PC-3 (cell line): ENCODE results near the gene PTGES3L. TPM values are rescaled to one million over a fixed set of nuclear protein-coding genes. Genes with fewer than 3 reads are reported as not detected.

Experiments used
- ATAC-seq: fragments of 200-7000 bp; cut with Tn5 transposase; 2 replicates; pipeline ENCODE4 v1.9.1; 2020; ENCODE audit warnings: mild to moderate bottlenecking, moderate library complexity
- BruUV-seq: library from RNA; stranded (reverse); fragments of 400-500 nt; replicated peaks from 2 replicates; lab custom pipeline; 2021; lab: Mats Ljungman, UMichigan
- CTCF ChIA-PET: fragments of 300-600 bp; sonication (Branson Sonifier 250); formaldehyde crosslinking; loops from one replicate; lab custom pipeline; 2022; ENCODE audit warnings: antibody characterized with exemption; lab: Charles Lee
- POLR2A ChIA-PET: fragments of 300-600 bp; sonication (Branson Sonifier 250); formaldehyde crosslinking; loops from one replicate; lab custom pipeline; 2022; ENCODE audit warnings: antibody characterized with exemption; ENCODE audit not compliant: unreplicated experiment; lab: Charles Lee
- DNase-seq: peaks from one replicate; pipeline ENCODE4 v3.0.0-alpha.2; 2015
- H2AFZ ChIP-seq: fragments of 300-600 bp; sonication (generic); 2 replicates; pipeline ENCODE4 v1.6.0; 2016; ENCODE audit warnings: antibody characterized with exemption, low read length
- H3F3A ChIP-seq: fragments of 300-600 bp; sonication (generic); one replicate; pipeline ENCODE4 v1.6.0; 2017; ENCODE audit warnings: antibody characterized with exemption, low read length, control low read depth, mild to moderate bottlenecking; ENCODE audit not compliant: unreplicated experiment
- H3K27ac ChIP-seq: fragments of 300-600 bp; sonication (generic); 2 replicates; pipeline ENCODE4 v1.5.1; 2016; ENCODE audit warnings: mild to moderate bottlenecking, low read length
- H3K27me3 ChIP-seq: fragments of 300-600 bp; sonication (generic); 2 replicates; pipeline ENCODE4 v1.6.1; 2016; ENCODE audit warnings: low read length, mixed read lengths
- H3K36me3 ChIP-seq: fragments of 300-600 bp; sonication (generic); 2 replicates; pipeline ENCODE4 v1.6.1; 2016; ENCODE audit warnings: low read depth, mixed run types, low read length, mixed read lengths
- H3K4me1 ChIP-seq: fragments of 300-600 bp; sonication (generic); 2 replicates; pipeline ENCODE4 v1.5.1; 2016; ENCODE audit warnings: low read length; ENCODE audit not compliant: insufficient read depth
- H3K4me2 ChIP-seq: fragments of 300-600 bp; sonication (generic); 2 replicates; pipeline ENCODE4 v1.6.0; 2016; ENCODE audit warnings: low read length
- H3K4me3 ChIP-seq: fragments of 300-600 bp; sonication (generic); 2 replicates; pipeline ENCODE4 v1.5.1; 2016; ENCODE audit warnings: mild to moderate bottlenecking, low read length, mixed read lengths
- H3K79me2 ChIP-seq: fragments of 300-600 bp; sonication (generic); 2 replicates; pipeline ENCODE4 v1.6.1; 2017; ENCODE audit warnings: low read length, mixed read lengths
- H3K9ac ChIP-seq: fragments of 300-600 bp; sonication (generic); 2 replicates; pipeline ENCODE4 v1.6.0; 2016; ENCODE audit warnings: mild to moderate bottlenecking, low read length
- H3K9me2 ChIP-seq: fragments of 300-600 bp; sonication (generic); replicated peaks from 2 replicates; pipeline ENCODE4 v1.6.1; 2016; ENCODE audit warnings: mixed run types, low read length, mixed read lengths
- H3K9me3 ChIP-seq: fragments of 300-600 bp; sonication (generic); 2 replicates; pipeline ENCODE4 v1.6.1; 2016; ENCODE audit warnings: low read length, mixed read lengths
- H4K20me1 ChIP-seq: fragments of 300-600 bp; sonication (generic); 2 replicates; pipeline ENCODE4 v1.6.1; 2016; ENCODE audit warnings: low read length, mixed read lengths
- CTCF ChIP-seq: fragments of 300-600 bp; sonication (generic); conservative IDR thresholded peaks from 2 replicates; pipeline ENCODE4 v1.5.1; 2017; ENCODE audit warnings: antibody characterized with exemption, low read depth, mild to moderate bottlenecking, low read length
- EZH2 ChIP-seq: fragments of 300-600 bp; sonication (generic); IDR thresholded peaks from one replicate; pipeline ENCODE4 v1.6.1; 2017; ENCODE audit warnings: antibody characterized with exemption, mild to moderate bottlenecking, low read length; ENCODE audit not compliant: unreplicated experiment
- EZH2phosphoT487 ChIP-seq: fragments of 300-600 bp; sonication (generic); IDR thresholded peaks from 2 replicates; pipeline ENCODE4 v1.6.1; 2018; ENCODE audit warnings: mild to moderate bottlenecking, antibody characterized with exemption, low read length, borderline replicate concordance
- intact Hi-C: fragments of 100-400 bp; cut with micrococcal nuclease; formaldehyde crosslinking; loops from 2 replicates; pipeline ENCODE4 v1.9.0; 2023
- total RNA-seq: library from RNA; depleted of rRNA; stranded (reverse); fragments of >200 nt; gene quantifications from 2 replicates; pipeline ENCODE4 v1.2.3, GENCODE V29; 2014

PTGES3L gene
- total RNA-seq, 1 experiment from 2014 or later = 0.55 TPM

- DNase-seq (no peak), ATAC-seq (no peak)
- Histone ChIP-seq H3K27ac (no peak overlapping the region), H3K4me3 (no peak overlapping the region), H3K79me2 (no peaks in the 10 kb centered on the region), H3K9me2 (no peaks in the 10 kb centered on the region), H3K4me1 (no peaks in the 10 kb centered on the region), H3K36me3 (no peaks in the 10 kb centered on the region), H3K9me3 (no peaks in the 10 kb centered on the region), H2AFZ (no peak overlapping the region), H3K9ac (no peak overlapping the region), H4K20me1 (no peaks in the 10 kb centered on the region), H3K27me3 (no peaks in the 10 kb centered on the region), H3F3A (no peaks in the 10 kb centered on the region), H3K4me2 (no peak overlapping the region)
- BruUV-seq = no TSS peak
- no peak for TF ChIP-seq EZH2phosphoT487
- TF ChIP-seq EZH2 = no peak
- no peak for TF ChIP-seq CTCF
- intact Hi-C loops = no loop called here
- ChIA-PET POLR2A (interaction anchor here (0.6 kb wide), 1 partner anchor 8 kb away, joined by 8 read pairs; no protein-coding TSS in a partner anchor), CTCF (no interaction called here)
These were observed 47.5 kb upstream of the PTGES3L start for GRCh38 chr17:43027091-43028032.

GRCh38 chr17:43026595-43026994 is 46.7 kb upstream of the PTGES3L start:
- no TSS peak for BruUV-seq
- H3K9me2 ChIP-seq = no peaks in the 10 kb centered on the region
- no peak overlapping the region for H3K4me2 ChIP-seq
- no peaks in the 10 kb centered on the region for H4K20me1 ChIP-seq
- ATAC-seq (no peak), DNase-seq (no peak)
- ChIA-PET POLR2A (no interaction called here), CTCF (no interaction called here)
- no peak for TF ChIP-seq CTCF
- H3K4me1 ChIP-seq = no peaks in the 10 kb centered on the region
- H3K9me3 ChIP-seq = no peaks in the 10 kb centered on the region
- H3K36me3 ChIP-seq = no peaks in the 10 kb centered on the region
- H3K9ac ChIP-seq = no peak overlapping the region
- H3K4me3 ChIP-seq = no peak overlapping the region
- no peaks in the 10 kb centered on the region for H3F3A ChIP-seq
- H3K27ac ChIP-seq = no peak overlapping the region
- no peak overlapping the region for H2AFZ ChIP-seq
- H3K27me3 ChIP-seq = no peaks in the 10 kb centered on the region
- no peaks in the 10 kb centered on the region for H3K79me2 ChIP-seq
- intact Hi-C loops = no loop called here
